A549 (cell line): ENCODE measurements around the gene NELFA.

Experiments
- CEBPB ChIP-seq, 2 experiments: fragments of >200 bp in 1 of 2; sonication (Bioruptor Twin) in 1 of 2; formaldehyde crosslinking in 1 of 2; IDR thresholded peaks; 2 replicates each; pipeline ENCODE4 v1.6.1; 2012 to 2016
- POLR2A ChIP-seq: IDR thresholded peaks from 2 replicates; pipeline ENCODE4 v1.6.1; 2012; ENCODE audit warnings: mild to moderate bottlenecking, low read length
- RCOR1 ChIP-seq: fragments of 150-350 bp; IDR thresholded peaks from 2 replicates; pipeline ENCODE4 v1.6.1; 2014; ENCODE audit warnings: antibody characterized with exemption, low read length, low read depth
- REST ChIP-seq: fragments of 200-600 bp; sonication (generic); IDR thresholded peaks from 2 replicates; pipeline ENCODE4 v1.6.1; 2016; ENCODE audit warnings: antibody characterized with exemption, mild to moderate bottlenecking, moderate library complexity
- TF ChIP-seq, protein P1 (sequence below): fragments of >200 bp; sonication (Bioruptor Twin); formaldehyde crosslinking; IDR thresholded peaks from 3 replicates; pipeline ENCODE4 v1.5.1; 2016

DNA sequence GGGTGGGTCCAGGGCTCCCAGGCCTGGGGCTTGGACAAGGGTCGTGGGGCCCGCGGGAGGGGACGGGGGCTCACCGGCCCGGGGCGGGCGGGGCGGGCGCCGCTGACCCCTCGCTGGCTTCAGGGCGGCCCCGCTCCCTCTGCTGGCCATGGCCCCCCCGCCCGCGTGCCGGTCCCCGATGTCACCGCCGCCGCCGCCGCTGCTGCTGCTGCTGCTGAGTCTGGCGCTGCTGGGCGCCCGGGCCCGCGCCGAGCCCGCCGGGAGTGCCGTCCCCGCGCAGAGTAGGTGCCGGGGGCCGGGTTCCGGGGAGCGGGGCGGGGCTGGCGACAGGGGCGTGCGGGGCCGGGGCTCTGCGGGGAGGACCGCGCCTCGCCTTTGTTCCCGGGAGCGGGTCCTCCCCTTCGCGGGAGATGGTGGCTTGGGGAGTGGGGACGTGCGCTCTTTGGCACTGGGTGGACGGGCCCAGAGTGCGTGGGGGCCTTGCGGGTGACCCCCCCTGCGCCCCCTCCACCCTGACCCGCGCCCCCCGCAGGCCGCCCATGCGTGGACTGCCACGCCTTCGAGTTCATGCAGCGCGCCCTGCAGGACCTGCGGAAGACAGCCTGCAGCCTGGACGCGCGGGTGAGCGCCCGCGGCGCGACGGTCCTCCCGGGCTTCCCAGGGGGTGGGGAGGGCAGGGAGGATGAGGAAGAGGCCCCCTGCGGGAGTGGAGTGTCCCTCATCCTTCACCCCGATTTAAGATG, 33.6 kb upstream of the NELFA start:
- no peak for TF ChIP-seq CEBPB (IDR thresholded peaks at IDR 0.05)
- TF ChIP-seq POLR2A: no peak
- no peak for TF ChIP-seq REST
- no peak for TF ChIP-seq RCOR1
- TF ChIP-seq, protein P1, sequence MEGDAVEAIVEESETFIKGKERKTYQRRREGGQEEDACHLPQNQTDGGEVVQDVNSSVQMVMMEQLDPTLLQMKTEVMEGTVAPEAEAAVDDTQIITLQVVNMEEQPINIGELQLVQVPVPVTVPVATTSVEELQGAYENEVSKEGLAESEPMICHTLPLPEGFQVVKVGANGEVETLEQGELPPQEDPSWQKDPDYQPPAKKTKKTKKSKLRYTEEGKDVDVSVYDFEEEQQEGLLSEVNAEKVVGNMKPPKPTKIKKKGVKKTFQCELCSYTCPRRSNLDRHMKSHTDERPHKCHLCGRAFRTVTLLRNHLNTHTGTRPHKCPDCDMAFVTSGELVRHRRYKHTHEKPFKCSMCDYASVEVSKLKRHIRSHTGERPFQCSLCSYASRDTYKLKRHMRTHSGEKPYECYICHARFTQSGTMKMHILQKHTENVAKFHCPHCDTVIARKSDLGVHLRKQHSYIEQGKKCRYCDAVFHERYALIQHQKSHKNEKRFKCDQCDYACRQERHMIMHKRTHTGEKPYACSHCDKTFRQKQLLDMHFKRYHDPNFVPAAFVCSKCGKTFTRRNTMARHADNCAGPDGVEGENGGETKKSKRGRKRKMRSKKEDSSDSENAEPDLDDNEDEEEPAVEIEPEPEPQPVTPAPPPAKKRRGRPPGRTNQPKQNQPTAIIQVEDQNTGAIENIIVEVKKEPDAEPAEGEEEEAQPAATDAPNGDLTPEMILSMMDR: no peak
